Hepatic stellate cell (primary cell): Measurements from ENCODE around the gene EPB41L5.
A peak's percentile ranks its signal among the peaks of the same experiment; 100 is the strongest.
"Not testable (repeated sequence)": the region's sequence is repeated elsewhere in the genome, so short reads cannot be mapped to it uniquely, and the experiment has no call there.

ENCODE experiments used
- DNase-seq: peaks from one replicate; pipeline ENCODE4 v3.0.0; 2011; ENCODE audit warnings: low spot score

Gene EPB41L5

DNA sequence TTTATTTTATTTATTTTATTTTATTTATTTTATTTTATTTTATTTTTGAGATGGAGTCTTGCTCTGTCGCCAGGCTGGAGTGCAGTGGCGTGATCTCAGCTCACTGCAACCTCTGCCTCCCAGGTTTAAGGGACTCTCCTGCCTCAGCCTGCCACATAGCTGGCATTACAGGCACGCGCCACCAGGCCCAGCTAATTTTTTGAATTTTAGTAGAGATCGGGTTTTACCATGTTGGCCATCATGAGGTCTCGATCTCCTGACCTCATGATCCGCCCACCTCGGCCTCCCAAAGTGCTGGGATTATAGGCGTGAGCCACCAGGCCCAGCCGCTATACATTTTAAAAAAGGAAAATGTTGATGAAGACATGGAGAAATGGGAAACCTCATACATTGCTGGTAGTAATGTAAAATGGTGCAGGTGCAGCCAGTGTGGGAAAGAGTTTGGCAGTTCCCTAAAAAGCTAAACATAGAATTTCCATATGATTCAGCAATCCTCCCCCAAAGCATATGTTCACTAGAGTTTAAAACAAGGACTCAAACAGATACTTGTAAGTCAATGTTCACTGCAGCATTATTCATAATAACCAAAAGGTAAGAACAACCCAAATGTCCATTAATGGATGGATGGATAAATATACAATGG, 187.1 kb downstream of the EPB41L5 start:
- DNase-seq = not testable (repeated sequence)

DNA sequence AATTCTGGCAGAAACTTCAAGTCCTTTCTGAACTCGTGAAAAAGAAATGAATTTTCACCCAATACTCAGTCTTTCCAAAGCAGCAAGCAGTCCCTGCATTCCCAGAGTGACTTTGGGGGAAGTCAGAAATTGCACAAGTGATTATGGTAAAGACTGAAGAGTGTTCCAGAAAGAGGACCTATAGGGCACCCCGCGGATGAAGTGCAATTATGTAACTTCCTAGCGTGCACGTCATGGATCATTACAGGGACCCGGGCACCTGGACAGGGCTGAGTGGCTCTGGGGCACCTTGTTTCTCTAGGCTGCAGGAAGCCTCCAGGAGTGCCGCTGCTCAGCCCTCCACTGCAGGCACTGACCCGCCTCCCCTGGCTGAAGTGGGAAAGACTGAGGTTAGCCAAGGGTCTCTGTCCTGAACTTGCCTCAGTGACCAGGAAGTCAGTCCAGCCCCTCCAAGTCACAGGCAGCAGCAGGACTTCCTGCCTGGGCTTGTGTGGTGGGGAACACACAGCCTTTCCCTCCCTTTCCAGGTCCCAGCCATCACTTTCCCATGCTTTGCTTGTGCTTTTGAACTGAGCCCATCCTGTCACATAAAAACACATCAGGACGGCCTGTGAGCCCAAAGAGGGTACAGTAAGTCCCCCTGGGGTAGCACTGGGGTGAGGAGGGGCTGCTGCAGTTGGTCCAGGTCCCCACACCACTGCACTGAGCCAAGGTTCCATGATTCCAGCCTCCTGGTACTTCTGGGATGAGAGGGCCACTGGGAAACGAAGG, 190.6 kb downstream of the EPB41L5 start:
- DNase-seq = no peak

DNA sequence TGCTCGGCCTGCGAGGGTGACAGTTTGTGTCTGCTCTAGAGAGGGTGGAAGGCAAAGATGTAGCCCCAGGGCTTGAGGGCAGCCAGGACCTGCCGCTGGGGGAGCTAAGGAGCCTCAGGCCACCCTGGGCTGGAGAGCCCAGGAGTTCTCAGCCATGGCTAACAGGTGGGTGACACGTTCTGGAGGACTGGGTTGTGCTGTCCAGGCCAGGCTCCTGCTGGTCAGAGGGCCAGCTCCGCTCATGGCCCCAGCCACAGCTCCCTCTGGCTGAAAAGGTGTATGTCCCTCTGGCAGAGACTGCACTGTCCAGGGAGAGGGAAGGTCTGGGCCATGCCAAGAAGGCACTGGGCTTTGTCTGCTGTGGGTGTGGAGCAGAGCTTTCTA, 191.1 kb downstream of the EPB41L5 start:
- no peak for DNase-seq

DNA sequence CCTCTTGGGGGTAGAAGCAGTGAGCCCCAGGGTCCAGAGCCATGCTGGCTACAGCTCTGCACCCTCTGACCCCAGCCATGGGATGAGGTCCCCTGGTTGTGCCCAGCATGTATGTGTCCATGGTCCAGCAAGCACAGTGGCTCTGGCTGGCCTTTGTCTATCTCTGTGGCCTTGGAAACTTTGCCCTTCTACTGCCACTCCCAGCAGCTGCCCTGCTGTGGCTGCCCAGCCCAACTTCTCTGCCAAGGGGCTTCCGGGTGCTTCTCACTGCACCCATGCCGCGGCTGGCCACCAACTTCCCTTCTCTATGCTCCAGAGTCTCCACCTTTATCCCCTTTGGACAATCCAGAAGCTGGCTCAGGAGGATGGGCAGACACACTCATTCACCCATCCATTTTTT, 191.5 kb downstream of the EPB41L5 start:
- no peak for DNase-seq

DNA sequence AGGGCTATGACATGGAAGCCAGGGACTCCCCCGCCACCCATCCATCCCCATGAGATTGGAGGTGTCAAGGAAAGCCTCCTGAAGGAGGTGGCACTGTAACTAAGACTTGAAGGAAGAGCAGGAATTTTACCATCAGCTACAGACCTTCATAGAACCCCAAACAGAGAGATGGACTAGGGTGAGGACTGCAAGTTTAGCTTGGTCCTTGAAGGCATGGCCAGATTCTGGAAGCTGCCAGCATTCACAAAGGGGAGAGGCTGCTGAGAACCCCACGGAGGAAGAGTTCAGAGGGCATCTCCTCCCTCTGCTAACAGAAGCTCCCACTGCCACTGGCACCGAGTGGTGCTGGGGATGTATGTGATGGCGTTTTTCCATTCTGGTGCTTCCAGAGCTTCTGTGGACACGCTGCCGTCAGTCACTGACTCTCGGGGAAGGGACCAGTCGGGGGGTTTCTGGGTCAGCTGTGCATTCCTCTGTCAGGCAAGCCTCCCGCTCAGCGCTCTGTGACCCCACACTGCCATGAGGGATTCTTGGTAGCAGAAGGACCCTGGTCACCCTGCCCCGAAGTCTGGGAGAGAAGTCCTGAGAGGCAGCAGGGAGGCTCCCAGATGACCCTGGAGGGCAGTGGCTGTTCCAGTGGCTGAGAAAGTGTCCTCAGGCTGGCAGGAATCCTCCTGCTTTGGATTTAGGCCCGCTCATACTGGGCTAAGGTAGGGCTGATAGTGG, 192.2 kb downstream of the EPB41L5 start:
- DNase-seq = no peak

DNA sequence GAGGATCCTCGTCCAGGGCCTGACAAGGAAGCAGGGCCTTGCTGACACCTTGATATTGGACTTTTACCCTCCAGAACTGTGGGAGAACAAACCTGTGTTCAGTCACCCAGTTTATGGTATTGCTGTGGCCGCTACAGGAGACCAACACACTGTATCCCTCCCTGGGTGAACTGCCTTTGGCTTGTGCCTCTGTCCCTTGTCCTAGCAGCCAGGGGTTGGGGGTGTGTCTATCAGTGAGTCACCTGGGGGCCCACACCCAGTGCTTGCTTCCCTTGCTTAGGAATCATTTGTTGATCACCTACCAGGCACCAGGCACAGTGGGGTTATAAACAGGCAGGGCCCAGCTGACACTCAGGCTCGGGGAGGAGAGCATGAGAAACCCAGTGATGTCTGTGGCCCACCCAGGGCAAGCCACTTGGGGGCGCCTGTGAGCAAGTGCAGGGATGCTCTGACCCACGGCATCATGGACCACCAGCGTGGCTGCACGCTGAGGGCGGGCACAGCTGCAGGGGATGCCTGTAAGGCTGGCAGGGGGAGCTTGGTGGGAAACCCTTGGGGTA, 193.2 kb downstream of the EPB41L5 start:
- no peak for DNase-seq

DNA sequence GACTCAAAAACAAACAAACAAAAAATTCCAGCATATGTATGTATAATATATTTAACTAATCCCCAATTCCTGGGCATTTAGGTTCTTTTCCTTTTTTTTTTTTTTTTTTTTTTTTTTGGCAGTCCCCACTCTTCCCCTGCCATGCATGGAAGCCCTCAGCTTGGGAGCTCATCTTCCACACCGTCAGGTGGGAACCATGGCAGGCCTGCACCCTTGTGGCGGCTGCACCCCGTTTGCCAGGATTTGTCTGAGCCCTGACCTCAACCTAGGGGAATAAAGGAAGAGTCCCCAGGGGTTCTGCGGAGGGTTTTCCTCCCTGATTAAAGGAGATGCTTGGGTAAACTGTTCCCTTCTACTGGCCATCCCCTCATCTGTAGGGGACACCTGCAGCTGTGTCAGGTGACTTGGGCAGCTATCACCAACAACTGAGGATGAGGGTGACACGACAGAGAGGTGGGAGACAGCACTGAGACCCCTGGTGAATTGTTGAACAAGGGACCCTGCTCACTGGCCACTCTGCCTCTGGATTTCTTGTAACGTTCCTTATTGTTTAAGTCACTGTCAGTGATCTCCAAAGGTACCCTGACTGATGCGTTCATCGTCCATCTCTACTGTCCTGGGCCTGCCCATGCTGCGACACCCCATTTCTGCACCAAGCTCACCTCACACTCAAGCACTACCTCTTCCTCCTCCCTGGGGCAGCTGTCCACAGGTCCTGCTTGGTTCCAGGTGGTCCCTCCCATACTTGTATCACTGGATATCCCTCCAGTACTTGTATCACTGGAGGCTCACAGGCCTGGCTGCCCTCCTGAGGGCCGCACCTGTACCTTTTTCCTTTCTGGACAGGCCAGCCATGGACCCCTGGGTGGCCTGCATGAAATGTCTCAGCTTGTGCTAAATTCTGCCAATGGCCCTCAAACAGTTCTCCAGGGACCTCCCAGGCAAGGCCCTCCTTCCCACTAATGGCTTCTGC, 195.8 kb downstream of the EPB41L5 start:
- DNase-seq = no peak

DNA sequence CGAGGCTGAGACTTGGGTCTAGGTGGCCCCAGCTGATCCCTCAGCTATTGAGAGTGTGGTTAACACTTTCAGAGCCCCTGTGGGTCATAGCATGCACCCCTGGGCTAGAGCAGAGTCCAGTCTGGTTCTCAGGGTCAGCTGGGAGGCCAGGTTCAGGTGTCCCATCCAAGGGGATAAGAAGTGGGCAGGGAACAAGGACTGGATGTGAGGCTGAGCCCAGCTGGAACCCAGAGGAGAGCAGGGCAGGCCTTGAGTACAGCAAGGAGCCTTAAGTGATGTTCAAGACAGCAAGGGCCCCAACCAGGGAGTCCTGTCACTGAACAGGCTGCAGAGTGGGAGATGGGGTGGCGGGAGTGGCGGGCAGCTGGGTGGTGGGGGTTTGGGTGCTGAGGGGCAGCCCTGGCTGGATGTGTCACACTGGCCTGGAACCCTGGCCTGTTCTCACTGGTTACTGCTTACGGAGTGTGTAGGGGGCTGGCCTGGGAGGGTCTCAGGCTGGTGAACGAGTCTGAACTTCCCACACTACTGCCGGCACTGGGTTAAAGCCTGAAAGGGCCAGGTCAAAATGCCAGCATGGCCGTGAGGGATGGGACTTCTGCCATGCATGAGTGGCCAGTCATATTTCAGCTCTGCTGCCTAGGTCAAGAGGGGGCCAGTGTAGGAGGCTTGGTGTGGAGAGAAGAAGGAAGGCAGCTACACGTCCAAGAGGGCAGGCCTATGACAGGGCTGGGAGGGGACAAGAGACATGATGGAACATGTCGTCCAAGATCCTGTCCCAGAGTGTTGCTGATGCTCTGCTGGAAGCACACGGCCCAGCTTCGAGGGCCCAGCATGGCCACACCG, 196.8 kb downstream of the EPB41L5 start:
- no peak for DNase-seq

DNA sequence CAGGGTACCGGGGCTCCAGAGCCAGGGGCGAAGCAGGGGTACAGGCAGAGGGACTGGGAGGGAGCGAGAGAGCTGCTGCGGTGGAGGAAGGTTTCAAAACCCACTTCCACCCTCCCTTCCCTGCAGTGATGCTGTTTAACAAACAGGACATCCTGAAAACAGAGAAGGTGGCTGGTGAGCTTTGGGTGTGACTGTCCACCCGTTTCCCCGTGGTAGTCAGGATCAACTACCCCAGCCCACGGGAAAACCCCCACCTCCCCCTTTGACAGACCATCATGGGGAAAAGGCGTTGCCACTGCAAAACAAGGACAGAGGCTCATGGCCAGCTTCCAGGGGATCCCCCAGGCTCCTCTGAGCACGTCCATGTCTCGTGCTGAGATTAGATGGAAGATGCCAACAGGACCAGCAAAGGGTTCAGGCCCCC, 197.4 kb downstream of the EPB41L5 start:
- no peak for DNase-seq

DNA sequence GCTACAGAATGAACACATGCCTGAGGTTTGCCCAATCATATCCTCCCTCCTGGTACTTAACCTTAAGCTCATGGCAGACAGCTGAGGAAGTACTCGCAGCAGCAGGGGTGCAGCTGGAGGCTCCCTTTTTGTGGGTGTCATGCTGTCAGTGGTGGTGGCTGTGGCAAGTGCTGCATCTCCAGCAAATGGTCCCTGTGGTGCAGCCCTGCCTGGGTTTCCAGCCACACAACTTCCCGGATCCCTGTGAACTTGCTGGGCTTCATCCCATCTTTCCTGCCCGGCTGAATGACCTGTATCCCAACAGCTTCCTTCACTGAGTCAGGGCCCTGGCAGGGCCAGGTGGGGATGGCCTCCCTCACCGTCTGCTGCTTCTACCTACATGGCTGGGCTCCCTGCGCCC, 205.3 kb downstream of the EPB41L5 start:
- no peak for DNase-seq

DNA sequence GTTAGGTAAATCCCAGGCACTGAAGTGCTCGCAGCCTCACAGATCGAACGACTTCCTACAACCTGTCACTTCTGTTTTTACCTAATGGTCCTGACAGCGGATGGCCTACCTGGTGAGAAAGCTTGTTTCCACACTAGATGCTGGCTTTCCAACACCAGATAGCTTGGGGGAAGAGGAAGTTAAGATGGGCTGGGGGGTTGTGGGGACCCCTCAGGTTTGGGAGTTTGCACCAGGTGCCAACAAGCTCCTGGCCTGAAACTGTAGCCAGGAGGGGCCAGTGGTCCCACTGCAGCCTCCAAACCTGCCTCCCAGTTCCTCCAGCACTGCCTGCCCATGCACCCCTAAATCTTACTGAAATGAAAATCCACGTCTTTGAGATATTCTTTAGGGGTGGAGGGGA, 206.4 kb downstream of the EPB41L5 start:
- DNase-seq = no peak

DNA sequence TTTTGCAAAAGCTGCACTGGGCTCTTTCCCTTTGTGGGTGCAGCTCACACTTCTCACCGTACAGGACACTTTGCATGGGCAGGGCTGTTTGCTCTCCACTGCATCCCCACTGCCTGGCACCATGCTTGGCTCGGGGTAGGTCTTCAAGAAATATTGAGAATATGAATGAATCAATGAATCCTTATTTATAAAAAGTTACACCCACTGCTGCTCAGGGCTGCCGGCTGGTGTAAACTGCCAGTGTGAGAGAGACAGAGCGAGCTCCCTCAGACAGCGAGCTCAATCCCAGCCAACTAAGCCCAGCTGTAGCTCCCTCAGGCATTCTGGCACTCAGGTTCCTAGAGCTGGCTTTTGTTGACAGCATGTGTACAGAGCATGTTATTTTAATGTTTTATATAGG, 206.9 kb downstream of the EPB41L5 start:
- DNase-seq = no peak

DNA sequence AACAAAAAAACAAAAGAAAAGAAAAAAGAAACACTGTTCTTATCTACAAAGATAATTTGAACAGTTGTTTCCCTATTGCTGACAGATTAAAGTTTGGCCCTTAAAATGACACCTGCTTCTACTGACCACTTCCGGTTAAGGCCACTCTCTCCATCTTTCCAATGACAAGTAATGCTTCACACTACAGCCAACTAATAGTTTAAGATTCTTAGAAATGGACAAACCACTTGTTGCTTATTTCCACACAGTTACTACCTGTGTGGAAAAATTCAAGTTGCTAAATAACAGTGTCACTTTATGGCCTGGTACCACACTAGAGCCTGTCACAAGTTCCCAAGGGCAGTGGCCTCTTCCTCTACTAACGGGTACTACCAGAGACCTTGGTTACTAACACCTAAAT, 207.9 kb downstream of the EPB41L5 start:
- DNase-seq = no peak

DNA sequence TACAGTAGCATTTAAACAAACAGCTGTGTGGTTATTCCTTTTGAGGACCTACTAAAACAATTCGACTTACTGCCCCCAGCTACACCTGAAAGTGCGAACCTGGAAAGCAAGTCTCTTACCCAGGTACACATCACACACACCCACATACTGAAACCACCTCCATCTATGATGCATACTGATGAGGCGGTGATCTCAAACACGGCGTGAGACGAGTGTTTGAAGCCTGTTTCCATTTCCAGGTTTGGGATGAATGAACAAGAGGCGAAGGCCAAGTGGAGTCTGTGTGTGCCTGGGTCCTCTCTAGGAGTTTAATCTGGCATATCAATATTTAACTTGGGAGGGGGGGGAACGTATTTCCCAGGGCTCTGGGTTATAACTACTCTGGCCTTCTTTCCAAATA, 208.7 kb downstream of the EPB41L5 start:
- no peak for DNase-seq

DNA sequence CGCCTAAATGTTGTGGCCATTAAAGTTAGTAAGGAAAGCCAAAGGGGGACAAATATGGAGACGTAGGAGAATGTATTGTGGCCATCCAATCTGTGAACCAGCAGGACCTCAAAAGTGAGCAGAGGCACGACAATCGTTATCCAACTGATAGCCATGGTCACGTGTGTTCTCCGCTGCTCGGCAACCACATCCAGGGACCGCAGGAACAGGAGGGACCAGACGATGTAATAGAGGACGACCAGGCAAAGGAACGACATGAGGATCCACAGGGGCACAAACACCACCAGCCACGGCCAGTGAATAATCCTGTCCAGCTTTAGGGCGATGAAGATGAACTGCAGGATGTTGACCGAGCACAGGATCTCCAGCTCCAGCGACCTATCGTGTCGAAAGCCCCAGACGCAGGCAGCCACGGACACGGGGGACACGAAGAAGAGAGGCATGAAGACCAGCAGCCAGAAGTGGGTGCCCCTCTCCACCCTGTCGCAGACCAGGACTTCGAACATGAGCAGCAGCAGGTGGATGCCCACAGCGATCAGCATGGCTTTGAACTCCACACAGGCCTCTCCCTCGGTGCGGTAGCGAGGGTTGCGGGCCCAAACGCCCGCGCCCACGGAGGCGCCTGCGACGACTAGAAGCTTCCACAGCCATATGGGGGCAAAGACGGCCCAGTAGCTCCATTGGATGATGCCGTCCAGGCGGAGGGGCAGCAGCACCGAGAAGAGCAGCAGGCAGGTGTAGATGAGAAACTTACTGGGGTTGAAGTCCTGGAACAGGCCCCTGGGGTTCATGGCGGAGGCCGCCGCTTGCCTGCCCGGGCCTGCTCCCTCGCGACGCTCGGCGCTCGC, 209.5 kb downstream of the EPB41L5 start:
- DNase-seq = no peak

DNA sequence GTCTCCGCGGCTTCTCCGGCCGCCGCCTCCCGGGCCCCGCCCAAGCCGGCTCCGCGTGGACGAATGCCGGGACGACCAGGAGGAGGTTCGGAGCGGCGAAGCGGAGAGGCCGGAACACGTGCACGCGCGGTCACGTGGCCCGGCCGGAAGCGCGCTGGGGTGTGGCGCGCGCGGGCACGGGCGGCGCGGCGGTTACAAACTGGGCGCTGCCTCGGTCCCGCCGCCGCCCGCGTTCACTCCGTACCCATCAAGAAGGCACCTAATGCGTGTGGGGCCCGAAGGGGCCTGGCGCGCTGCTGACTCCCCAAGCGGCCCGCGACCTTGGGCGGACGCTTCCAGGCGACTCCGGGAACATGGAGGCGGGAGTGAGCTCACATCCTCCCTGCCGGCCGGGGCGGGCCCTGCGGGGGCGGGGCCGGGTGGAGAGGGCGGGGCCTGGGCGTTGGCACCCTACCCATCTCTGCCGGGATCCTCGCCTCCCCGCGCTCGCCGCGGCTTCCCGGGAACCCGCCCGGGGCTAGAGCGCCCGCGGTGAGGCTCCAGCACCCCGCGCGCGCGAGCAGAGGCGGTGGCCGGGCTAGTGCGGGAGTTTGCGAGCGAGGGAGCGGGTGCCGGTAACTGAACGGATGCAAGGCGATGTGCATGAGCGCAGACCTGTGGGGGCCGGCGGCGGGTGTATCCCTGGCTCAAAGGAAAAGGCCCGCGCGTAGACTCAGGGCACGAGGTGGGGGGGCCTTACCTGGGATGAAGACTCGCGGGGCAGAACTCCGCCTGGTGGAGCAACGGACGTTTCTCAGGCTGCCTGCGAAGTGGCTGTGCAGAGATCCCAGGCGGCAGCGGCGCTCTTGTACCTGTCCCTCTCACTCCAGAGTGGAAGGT, 210.4 kb downstream of the EPB41L5 start, which contains the start of gene TMEM185B:
Gene TMEM185B, minus strand, starts transcription at position 367 of the 879 bp plus-strand sequence. CDS start 424 bp downstream, outside the sequence.
- DNase-seq = peak; percentile 97

DNA sequence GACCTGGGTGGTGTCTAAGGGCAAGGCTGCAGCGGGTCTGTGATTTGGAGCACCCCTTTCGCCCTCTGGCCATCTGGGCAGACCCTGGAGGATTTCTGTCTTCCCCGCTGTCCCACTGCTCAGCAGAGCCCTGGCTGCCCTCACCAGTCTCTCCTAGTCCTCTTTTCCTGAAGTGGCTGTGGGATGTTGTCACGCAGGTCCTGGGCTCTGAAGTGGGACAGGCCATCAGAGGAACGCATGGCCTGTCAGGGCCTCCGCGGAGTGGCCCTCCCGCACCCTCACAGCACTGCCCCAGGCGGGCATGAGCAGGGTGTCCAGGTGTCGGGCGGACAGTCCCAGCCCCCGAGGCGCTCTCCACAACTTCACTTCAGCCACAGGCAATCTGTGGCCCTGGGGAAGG, 211.4 kb downstream of the EPB41L5 start:
- no peak for DNase-seq

DNA sequence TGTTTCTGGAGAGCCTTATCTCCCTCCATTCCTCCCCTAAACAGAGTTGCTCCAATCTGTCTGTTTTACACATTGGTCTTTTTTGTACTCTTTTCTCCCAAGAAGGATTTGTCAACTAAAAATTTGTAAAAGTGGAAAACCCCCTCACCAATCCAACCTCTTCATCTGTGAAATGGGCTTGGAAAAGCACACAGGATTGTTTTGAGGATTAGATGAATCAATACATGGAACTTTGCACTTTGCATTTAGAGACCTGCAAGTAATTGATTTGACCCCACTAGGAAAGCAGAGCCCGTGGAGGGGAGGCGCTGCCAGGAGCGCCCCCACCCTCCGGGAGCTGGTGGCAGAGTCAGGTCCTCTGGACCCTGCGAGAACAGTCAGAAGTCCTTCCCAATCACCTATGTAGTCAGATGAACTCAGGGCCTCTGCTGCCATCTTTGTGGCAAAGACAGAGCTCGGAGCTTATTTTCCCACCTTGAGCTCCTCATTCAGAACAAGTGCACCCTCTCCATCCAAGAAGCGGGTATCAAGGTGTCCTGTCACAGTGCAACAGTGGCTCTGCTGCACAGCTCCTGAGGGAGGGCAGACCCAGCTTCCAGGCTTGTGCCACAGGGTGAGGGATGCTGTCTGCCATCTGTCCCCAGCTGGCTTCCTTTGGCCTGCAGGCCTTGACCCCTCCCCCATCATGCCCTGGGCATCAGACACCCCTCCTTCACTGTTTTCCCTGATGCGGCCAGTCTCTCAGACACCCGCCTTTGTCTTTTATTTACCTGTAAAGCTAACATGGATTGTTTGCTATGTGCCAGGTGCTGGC, 212.1 kb downstream of the EPB41L5 start:
- DNase-seq = no peak
